Inferior parietal cortex (tissue), 1 donor: Measurements from ENCODE around the gene VAPA.
A peak's percentile ranks its signal among the peaks of the same experiment; 100 is the strongest.

ENCODE experiments used
- DNase-seq: peaks from one replicate; pipeline ENCODE4 v3.0.0-alpha.2; 2016; ENCODE audit errors: extremely low spot score

Gene VAPA

GRCh38 chr18:10002280-10002679, 88.5 kb downstream of the VAPA start:
- DNase-seq: no peak

GRCh38 chr18:10003281-10003680, 89.5 kb downstream of the VAPA start:
- no peak for DNase-seq

- no peak for DNase-seq
These were observed 90.0 kb downstream of the VAPA start for GRCh38 chr18:10003866-10004265.

- peak; percentile 53 for DNase-seq
These were observed 92.6 kb downstream of the VAPA start for GRCh38 chr18:10006311-10006893.

- no peak for DNase-seq
These were observed 94.3 kb downstream of the VAPA start for GRCh38 chr18:10008006-10008647.
